Endometrial microvascular endothelial cells (primary cell): ENCODE measurements around the gene MPDZ. TPM values are rescaled to one million over a fixed set of nuclear protein-coding genes. Genes with fewer than 3 reads are reported as not detected.

ENCODE experiments used
- in situ Hi-C: cut with HindIII; loops from 2 replicates; pipeline ENCODE4 v1.10.0; 2017; ENCODE audit warnings: low sequenced_read_pairs, low pct_unique_long_range_greater_than_20kb; ENCODE audit errors: inconsistent ontology term
- total RNA-seq: library from RNA; depleted of rRNA; stranded (reverse); fragments of >200 nt; gene quantifications from one replicate; pipeline ENCODE4 v1.2.3, GENCODE V29; 2015; ENCODE audit errors: inconsistent ontology term

MPDZ gene, protein sequence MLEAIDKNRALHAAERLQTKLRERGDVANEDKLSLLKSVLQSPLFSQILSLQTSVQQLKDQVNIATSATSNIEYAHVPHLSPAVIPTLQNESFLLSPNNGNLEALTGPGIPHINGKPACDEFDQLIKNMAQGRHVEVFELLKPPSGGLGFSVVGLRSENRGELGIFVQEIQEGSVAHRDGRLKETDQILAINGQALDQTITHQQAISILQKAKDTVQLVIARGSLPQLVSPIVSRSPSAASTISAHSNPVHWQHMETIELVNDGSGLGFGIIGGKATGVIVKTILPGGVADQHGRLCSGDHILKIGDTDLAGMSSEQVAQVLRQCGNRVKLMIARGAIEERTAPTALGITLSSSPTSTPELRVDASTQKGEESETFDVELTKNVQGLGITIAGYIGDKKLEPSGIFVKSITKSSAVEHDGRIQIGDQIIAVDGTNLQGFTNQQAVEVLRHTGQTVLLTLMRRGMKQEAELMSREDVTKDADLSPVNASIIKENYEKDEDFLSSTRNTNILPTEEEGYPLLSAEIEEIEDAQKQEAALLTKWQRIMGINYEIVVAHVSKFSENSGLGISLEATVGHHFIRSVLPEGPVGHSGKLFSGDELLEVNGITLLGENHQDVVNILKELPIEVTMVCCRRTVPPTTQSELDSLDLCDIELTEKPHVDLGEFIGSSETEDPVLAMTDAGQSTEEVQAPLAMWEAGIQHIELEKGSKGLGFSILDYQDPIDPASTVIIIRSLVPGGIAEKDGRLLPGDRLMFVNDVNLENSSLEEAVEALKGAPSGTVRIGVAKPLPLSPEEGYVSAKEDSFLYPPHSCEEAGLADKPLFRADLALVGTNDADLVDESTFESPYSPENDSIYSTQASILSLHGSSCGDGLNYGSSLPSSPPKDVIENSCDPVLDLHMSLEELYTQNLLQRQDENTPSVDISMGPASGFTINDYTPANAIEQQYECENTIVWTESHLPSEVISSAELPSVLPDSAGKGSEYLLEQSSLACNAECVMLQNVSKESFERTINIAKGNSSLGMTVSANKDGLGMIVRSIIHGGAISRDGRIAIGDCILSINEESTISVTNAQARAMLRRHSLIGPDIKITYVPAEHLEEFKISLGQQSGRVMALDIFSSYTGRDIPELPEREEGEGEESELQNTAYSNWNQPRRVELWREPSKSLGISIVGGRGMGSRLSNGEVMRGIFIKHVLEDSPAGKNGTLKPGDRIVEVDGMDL (N-terminal part only)
- total RNA-seq, result 44.3 TPM

DNA sequence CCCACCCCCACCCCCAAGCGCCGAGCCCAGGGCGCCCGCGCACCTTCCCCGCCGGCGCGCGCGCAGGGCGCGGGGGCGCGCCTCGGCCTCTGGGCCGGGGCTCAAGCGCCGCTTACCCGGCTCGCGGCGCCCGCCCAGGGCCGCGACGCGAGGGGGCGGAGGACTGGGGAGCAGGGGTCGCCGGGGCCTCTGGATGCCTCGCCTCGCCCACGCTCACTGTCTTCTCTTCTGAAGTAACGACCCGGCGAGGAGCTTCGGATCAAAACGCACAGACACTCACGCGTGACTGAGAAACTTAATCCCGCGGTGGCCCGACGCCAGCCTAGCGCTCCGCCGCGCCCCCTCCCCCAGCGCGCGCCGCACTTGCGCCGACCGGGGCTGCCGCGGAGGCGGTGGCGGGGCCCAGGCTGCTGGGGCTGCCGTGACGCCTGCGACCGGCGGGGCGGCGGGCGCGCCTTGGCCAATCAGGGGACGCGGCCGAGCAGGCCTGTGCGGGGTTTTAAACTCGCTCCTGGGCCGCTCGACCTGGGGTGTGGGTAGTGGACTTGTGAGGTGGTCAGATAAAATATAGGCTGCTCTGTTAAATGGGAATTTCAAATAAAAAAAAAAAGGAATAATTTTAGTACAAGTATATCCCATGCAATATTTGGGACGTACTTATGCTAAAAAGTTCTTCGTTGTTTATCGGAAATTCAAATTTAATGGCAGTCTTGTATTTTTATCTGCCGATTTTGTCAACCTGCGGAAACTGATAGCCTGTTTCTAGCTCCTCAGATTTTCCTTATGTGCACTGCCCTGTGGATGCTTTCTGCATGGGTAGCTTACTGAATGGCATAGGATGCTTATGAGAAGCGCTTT is at the start of gene MPDZ:
TSS of gene MPDZ (minus strand) at position 409 of the 858 bp plus-strand sequence. CDS start 29,377 bp downstream, outside the sequence.
- in situ Hi-C loops, result no loop called here

DNA sequence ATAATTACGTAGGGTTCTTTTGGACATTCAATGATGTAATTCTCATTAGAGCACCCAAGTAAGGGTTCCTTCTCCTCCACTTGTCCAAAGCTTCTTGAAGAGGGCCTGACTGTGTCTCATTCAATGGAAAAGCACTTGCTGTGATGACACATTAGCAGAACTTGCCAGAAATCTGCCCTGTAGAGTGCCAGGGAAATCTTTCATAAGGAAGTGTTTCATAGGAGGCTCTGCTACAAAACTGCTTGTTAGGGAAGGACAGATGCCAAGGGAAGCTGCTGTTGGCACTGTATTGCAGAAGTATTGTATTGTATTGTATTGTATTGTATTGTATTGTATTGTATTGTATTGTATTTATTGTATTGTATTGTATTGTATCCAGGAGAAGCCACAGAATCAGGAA is 45.5 kb upstream of the MPDZ start:
- in situ Hi-C loops, result no loop called here

DNA sequence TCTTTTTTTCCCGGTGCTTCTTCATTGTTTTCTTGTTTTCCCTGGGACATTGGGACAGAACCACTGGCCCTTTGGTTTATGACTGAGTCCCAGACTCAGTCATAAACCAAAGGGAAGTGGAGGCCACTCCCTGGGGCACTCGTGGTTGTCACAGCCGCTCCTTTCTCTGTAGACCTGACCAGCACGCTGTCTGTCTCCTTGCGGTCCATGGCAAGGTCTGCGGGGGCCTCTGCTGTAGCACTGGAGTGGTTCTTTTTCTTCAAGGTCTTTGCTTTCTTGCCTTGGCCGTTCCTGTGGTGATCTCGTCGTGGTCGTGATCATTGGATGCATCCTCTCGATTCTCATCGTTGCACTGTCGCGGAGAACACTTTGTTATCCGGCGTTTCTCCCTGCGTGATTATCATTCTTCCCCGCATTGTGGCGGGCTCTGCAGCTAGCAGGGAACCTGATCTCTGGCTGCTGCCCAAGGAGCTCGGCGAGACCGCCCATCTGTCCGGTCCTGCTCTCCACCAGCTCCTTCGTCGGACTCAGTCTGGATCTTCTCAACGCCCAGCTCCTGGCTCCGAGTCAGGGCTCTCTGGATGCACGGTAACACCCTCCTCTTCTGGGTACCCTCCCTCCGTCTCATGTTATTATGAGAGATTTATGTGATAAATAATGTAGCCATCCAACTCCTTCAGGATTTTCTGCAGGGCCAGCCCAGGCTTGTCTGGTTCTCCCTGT is 43.5 kb upstream of the MPDZ start:
- in situ Hi-C loops, result no loop called here

DNA sequence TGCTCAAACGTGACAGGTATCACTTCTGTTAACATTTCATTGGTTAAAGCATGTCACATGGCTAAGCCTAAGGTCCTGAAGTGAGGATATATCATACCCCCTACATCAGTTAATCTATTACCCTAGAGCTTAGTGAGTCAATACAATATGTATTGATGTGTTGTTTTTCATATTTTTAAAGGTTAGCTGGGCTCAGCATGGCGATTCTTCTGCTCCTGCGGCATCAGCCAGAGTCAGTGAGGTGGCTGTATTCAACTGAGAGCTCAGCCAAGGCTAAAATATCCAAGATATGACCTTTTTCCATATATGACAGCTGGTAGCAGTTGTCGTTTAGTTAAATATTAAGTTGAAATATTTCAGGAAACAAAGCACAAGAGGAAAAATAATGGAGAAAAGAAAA is 38.5 kb upstream of the MPDZ start:
- in situ Hi-C loops, result no loop called here

DNA sequence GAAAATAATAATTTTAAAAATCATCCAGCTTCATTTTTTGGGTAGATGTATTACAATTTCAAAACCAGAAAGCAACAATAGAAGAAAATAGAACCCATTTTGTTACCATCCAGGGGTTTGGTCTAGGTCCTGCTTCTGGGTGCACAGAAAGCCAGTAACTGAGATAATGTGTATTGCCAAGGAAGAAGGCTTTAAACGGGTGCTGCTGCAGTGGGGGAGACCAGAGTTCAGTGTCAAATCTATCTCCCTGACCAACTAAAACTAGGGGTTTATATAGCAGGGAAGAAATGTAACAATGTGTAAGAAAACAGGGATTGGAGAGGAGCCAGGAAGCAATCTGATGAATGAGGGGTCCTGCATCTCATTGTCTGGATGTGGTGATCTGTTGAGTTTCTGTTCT is 17.5 kb upstream of the MPDZ start:
- in situ Hi-C loops, result no loop called here

DNA sequence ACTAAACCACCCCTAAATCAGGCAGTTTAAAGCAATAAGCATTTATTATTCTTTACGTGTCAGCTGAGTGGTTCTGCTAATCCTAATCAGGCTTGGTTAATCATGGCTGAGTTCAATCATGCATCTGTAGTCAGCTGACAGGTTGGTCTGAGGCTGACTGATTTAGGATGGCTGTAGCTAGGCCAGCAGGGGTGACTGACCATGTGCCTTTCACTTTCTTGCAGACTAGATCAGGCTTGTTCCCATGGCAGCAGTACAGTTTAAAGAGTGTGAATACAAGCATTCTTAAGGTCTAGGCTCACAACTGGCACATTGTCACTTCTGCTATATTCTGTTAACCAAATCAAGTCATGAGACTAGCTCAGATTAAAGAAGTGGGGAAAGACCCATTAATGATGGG is 16.1 kb upstream of the MPDZ start:
- in situ Hi-C loops, result no loop called here

DNA sequence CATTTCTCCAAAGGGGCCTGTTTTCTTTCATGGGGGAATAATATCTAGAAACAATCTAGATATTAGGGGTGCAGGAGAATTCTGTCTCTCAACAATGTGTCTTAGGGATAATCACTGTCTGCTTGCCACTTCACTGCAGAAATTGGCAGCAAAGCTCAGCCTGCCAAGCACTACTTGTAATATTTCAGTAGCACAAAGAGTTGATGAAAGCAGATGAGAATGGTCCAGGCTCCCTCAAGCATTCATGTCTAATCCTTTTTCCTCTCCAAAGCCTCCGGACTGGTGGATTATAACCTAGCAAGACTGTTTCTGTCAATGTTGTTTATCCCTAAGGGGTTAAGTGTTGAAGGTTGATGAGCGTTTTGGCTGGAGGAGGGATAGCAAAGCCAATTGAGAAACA is 13.3 kb upstream of the MPDZ start:
- in situ Hi-C loops, result no loop called here

DNA sequence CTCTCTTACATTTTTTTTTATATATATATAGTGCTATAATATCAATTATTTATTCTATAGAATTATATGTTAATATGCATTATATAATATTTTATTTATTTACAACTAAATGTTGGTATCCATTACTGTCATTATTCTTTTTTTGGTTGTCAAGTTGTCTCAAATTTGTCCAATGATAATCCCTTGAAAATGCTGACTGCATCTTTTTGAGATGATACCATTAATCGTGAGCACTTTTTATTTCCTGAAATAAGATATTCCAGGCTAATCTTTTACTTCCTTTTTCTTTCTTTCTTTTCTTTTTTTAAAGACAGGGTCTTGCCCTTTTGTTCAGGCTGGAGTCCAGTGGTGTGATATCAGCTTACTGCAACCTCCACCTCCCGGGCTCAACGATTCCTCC is 12.7 kb upstream of the MPDZ start:
- in situ Hi-C loops, result no loop called here

DNA sequence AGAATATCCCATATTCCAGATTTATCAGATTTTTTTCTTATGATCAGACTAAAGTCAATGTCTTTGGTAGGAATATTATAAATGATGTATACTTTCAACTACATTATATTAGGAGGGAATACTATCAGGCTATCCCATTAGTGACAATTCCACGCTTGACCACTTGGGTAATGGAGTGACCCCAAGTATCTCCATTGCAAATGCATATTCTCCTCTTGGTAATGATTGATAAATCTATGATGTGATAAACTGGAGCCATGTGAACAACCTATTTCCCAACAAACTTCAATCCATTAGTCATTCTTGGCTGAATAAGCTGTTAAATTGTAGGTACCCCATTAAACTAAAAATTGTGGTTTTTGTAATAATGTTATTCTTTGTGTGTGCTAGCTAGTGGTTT is 12.2 kb upstream of the MPDZ start:
- in situ Hi-C loops, result no loop called here

DNA sequence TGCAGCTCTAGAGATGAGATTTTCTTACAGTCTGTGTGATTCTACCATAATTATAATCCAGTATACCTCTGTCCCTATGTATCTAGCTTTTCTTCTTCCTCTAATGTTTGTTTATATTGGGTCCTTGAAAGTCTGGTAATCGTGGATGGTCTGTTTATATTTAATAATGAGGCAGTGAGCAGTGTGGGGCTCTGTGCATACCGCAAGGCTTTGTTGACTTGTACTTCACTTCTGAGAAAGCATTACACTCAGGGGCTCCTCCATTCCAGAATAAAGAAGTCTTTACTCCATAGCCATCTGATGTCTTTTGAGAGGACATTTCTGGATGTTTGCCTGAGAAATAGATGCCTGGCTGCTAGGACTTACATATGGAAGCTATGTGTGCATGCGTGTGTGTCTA is 4.5 kb upstream of the MPDZ start:
- in situ Hi-C loops, result no loop called here

DNA sequence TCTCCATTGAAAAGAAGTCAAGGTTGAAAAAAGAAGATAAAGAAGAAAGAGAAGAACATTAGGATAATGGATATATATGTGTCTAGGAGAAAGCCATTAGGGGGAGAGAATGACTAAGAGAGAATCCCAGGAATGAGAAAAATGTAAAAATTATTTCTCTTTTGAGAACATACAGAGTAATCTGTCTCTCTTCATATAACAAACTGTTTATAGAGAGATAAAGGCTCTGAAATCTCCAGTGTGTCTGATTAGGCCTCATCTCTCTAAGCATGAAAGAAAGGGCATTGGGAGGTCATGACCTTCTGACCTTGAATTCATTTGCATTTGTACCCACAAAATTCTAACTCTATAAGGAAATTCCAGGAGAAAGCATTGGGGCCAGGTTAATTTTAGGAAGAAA is 3.5 kb upstream of the MPDZ start:
- in situ Hi-C loops, result no loop called here

DNA sequence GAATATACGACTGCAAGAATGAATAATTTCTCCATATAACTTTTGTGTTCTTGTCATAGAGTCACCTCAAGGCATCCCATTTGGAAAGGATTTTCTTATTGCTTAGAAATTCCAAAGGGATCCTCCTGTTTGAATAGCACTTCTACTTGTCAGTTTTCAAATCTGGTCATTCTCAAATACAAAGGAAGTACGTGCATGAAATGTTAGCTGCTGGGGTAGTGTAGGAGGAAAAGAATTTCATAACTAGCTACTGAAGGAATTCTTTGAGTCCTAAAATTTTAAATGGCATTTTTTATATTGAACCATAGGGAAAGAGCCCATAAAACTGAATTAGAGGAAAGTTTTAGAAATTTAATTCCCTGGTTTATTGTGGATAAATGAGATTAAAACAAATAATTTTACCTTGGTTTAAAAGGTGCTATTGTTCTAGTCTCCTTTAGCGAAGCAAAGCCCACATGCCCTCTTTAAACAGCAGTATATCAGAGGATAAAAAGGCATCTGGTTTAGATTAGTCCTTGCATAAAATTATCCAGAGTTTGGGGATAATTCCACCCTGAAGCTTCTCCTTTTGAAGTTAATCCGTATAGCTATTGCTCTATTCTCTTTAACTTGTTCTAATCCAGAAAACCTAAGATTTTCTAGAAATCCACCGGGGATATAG is 2.0 kb upstream of the MPDZ start:
- in situ Hi-C loops, result no loop called here

DNA sequence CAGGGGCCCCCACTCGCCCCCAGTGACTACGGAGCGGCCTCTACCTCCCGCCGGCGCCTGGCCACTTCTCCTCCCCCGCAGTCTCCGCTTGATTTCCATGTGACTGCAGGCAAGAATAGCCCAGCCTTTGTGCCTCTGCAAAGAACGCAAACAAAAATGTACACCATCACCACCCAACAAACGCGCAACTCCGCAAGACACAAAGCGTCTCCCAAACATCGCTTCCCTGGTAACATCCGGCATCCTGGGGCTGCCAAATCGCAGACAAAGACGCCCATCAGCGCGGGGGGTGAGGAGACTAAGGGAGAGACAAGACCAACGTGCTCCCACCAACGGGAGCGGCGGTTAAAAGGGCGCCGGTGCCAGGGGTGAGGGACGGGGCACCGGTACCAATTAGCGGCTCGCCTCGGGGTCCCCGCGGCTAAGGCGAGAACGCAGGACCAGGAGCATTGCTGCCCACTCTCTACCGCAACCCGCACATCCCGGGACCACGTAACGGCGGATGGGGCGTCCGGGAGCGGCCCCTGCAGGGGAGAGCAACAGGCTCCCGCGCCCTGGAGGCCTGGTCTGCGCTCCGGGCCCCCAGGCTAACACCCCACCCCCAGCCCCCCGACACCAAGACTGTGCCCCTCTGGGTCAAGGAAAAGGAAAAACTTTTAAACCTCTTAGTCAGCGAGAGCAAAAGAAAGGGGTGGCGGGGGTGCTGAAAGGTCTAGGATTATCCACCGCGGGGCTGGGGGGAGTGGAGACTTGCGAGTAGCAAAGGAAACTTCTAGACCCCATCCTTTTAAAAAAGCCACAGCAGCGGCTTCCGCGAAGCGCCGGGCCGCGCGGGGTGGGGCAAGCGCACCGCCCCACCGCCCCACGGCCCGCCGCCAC is 885 bp downstream of the MPDZ start:
- in situ Hi-C loops, result no loop called here

DNA sequence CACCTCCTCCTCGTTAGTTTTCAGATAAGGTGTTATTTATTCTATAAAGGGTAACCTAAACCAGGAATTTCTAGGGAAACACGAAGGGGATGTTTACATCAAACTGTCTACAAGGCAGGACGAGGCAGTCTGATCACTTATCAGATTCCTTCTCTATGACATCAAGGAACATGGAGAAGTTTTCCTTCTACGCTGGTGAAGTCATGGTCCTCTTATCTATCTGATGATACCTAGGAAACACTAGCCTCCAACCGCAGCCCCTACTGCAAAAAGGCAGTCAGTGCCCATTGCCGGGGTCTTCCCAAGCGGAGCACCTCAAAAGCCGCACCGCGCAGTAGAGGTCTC is 1.5 kb downstream of the MPDZ start:
- in situ Hi-C loops, result no loop called here

DNA sequence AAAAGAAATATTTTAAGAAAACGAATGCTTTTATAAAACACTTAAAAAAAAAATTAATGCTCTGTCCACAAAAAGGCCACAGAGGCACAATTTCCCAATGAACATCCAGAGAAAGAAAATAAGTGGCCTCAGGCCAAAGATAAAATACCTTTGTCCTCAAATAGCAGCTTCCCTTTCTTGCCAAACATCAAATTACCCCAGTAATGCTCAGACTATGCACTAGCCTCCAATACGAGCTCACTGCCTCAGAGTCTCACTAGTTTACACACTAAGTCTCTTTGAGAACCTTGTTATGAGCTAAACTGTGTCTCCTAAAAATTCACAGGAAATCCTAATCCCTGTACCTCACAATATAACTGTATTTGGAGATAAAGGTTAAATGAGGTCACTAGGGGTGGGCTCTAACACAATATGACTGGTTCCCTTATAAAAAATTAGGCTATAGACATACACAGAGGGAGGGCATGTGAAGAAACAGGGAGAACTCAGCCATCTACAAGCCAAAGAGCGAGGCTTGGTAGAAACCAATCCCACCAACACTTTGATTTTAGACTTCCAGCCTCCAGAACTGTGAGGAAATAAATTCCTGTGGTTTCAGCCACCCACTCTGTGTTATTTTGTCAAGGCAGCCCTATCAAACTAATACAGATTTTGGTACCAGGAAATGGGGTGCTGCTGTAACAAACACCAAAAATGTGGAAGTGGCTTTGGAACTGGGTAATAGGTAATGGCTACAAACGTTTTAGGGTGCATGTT is 4.4 kb downstream of the MPDZ start:
- in situ Hi-C loops, result no loop called here

DNA sequence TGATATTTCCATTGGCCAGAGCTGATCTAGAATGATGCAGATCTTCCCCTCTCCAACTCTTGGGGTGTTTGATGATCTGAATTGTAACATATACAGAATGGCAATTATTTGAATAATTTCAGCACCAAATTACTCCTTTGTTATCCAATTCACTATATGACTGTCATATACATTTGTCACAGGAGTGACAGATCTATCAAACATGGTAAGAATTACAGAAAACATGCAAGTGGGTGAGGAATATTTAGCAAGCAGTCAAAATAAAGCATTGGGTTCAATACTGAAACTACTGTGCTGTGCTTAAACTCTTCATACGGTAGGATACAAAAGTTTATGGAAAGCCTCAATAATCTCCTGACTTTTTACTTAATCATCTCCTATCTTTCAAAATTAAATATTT is 8.8 kb downstream of the MPDZ start:
- in situ Hi-C loops, result no loop called here
